Measurements from ENCODE around the gene FSTL4. TPM values are rescaled to one million over a fixed set of nuclear protein-coding genes. Genes with fewer than 3 reads are reported as not detected.

FSTL4 gene
- total RNA-seq, 3 donors from 2014 or later = 0.42 to 1.7 (median 0.46) TPM

DNA sequence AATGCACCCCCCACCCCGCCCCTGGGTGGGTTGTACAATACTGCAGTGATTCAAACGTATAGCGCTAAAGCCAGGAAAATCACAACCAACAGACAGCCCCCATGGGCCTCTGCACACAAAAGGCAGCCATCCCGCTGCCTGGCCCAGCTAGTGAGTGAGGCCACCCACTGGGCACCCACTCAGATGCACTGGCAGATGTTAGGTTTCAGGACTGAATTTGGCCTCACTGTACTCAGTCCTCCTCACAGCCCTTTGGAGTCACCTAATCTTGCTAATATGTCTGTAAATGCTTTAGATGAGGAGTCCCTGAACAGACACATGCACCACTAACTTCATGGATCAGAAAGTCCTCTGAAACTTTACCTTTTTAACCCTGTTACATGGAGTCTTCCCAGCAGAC, 87.7 kb downstream of the FSTL4 start:
- Mint-ChIP-seq H3K4me3 (no peak overlapping the region), H3K9me3 (no peaks in the 10 kb centered on the region), H3K27me3 (ENCODE audit: low read depth) (peaks cover 3% of the 10 kb centered on the region), H3K4me1 (ENCODE audit: low read depth) (no peaks in the 10 kb centered on the region), H3K36me3 (ENCODE audit: insufficient read depth) (no peaks in the 10 kb centered on the region)
- ATAC-seq (no peak), DNase-seq (no peak)

DNA sequence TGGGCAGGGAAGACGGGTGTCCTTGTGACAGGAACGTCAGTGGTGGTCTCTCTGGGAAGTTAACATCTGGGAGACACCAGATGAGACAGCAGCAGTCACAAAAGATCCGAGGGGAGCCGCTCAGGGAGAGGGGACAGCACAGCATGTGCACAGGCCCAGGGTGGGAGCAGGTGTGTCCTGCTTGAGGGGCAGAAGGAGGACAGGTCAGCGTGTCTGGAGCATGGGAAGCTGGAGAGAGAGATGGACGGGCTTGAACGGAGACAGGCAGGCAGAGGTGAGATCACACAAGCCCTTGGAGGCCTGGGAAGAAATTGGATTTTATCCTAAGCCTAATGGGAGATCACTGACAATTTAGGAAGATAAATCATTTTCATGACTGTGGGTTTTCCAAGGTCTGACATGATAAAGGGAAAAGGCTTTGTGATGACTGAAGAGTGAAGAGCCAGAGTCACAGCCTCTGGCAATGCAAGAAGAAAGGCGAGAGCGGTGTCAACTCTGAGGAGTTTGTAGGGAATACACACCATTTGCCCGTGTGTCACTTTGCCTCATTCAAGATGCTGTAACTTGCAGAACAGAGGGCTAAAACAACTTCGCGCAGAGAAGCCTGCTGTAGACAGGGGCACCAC, 88.3 kb downstream of the FSTL4 start:
- ATAC-seq (no peak), DNase-seq (no peak)
- no peaks in the 10 kb centered on the region for H3K36me3 Mint-ChIP-seq (ENCODE audit: insufficient read depth)
- H3K9me3 Mint-ChIP-seq = no peaks in the 10 kb centered on the region
- H3K27me3 Mint-ChIP-seq (ENCODE audit: low read depth) = peaks cover 3% of the 10 kb centered on the region
- no peak overlapping the region for H3K4me3 Mint-ChIP-seq
- no peaks in the 10 kb centered on the region for H3K4me1 Mint-ChIP-seq (ENCODE audit: low read depth)

DNA sequence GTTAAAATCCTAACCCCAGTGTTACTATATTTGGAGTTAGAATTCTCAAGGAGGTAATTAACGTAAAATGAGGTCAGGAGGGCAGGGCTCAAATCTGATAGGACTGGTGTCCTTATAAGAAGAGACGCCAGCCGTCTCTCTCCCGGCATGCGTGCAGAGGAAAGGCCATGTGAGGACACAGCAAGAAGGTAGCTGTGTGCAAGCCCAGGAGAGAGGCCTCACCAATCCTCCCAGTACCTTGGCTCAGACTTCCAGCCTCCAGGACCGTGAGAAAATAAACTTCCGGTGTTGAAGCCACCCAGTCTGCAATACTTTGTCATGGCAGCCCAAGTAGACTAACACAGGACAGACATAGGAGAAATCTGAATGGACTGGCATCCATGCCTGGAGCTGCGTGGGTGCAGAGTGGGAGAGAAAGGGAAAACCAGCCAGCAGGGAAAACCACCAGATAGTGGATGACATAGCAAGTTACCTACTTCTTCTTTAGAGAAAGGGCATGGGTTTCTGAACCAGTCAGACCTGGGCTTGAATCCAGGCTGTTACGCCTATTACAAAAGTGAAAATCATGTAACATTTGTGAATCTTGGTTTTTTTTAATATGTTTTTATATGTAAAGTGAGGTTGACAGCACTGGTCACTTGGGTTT, 89.2 kb downstream of the FSTL4 start:
- DNase-seq = no peak
- Mint-ChIP-seq H3K4me1 (ENCODE audit: low read depth) (no peaks in the 10 kb centered on the region), H3K4me3 (no peak overlapping the region), H3K27me3 (ENCODE audit: low read depth) (peaks cover 3% of the 10 kb centered on the region), H3K9me3 (no peaks in the 10 kb centered on the region), H3K36me3 (ENCODE audit: insufficient read depth) (no peaks in the 10 kb centered on the region)
- ATAC-seq = no peak

DNA sequence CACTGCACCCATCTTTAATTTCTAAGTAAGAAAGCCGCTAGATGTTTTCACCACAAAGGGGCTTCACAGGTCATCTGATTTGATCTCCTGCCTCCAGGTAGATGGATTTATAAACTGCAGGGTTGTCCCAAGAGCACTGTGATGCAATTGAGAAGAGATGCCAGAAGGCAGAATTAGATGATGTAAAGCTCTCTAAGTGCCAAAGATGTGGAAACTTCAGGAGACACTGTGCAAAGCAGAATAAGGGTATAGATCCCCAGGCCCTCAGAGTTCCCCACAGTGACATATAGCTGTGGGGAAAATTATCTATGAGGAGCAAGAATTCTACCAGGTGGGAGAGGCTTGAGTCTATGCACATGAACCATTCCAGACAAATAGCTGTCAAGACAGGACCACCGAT, 90.5 kb downstream of the FSTL4 start:
- DNase-seq (no peak), ATAC-seq (no peak)
- H3K27me3 Mint-ChIP-seq (ENCODE audit: low read depth) = peaks cover 3% of the 10 kb centered on the region
- H3K36me3 Mint-ChIP-seq (ENCODE audit: insufficient read depth) = no peaks in the 10 kb centered on the region
- H3K4me3 Mint-ChIP-seq = no peak overlapping the region
- no peaks in the 10 kb centered on the region for H3K4me1 Mint-ChIP-seq (ENCODE audit: low read depth)
- no peaks in the 10 kb centered on the region for H3K9me3 Mint-ChIP-seq

DNA sequence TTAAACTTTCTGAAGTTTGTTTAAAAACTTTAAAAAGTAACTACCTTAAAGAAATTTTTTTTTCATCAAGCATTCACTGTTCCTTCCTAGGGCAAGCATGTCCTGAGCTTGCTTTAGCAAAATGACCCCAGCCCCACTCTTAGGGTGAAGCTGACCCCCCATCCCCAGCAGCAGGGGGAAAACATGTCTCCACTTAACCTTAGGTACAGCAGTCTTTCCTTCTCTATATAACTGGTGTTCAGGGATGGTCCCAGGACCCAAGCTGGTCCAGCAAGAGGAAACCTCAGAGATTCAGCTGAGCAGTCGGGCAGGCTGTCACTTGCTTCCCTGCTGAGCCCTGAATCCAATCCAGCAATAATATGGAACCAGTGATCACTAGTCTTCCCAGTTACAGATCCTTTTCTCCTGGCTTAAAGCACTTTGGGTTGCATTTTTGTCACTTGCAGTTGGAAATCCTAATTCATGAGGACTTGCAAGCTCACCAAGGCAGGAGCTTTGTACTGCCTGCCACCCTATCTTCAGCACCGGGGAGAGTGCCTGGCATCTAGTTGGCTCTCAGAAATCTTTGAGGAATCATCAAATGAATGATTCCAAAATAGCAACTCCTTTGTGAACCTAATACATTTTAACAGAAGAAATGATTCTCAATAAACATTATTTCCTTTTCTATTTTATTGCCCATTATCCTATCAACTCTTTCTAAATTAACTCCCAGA, 91.2 kb downstream of the FSTL4 start:
- ATAC-seq (no peak), DNase-seq (no peak)
- no peaks in the 10 kb centered on the region for H3K36me3 Mint-ChIP-seq (ENCODE audit: insufficient read depth)
- no peaks in the 10 kb centered on the region for H3K4me1 Mint-ChIP-seq (ENCODE audit: low read depth)
- no peak overlapping the region for H3K4me3 Mint-ChIP-seq
- peaks cover 3% of the 10 kb centered on the region for H3K27me3 Mint-ChIP-seq (ENCODE audit: low read depth)
- H3K9me3 Mint-ChIP-seq = no peaks in the 10 kb centered on the region

DNA sequence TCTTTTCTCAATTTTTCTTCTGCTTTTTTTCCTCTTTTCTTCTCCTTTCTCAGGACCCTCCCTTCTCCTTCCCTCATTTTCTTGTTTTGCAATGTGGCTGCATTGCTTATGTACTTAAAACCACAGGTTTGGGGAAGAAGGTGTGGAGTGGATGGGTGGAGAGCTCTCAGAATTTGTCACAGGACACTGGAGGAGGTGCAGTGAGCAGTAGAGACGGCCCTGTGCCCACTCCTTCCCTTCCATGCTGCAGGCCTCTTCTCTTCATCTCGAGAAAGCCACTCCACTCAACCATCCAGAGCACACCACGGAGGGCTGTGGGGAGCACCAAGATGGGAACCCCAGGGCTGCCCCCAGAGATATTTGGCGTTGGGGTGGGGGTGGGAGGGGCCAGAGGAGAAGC, 92.3 kb downstream of the FSTL4 start:
- no peak for DNase-seq
- H3K4me3 Mint-ChIP-seq = no peak overlapping the region
- peaks cover 3% of the 10 kb centered on the region for H3K27me3 Mint-ChIP-seq (ENCODE audit: low read depth)
- no peaks in the 10 kb centered on the region for H3K36me3 Mint-ChIP-seq (ENCODE audit: insufficient read depth)
- H3K9me3 Mint-ChIP-seq = no peaks in the 10 kb centered on the region
- H3K4me1 Mint-ChIP-seq (ENCODE audit: low read depth) = no peaks in the 10 kb centered on the region
- no peak for ATAC-seq

DNA sequence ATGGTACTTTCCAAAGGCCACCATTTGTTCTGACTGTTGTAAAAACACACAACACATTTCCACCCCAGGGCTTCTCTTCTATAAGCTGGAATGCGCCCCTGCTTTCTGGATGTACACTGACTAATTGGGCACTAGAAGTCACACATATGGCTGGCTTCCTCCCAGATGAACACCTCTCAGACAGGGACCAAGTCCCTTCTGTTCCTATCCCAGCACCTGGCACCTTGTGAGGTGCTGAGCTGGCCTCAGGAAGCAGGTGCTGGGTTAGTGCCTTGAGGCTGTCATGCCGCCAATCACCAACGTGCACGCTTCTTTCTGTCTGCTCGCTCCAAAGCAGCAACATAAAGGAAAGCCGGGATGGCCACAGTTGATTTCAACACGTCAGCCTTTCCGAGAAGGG, 93.2 kb downstream of the FSTL4 start:
- H3K36me3 Mint-ChIP-seq (ENCODE audit: insufficient read depth) = no peaks in the 10 kb centered on the region
- no peak for DNase-seq
- H3K27me3 Mint-ChIP-seq (ENCODE audit: low read depth) = peaks cover 3% of the 10 kb centered on the region
- no peak for ATAC-seq
- no peak overlapping the region for H3K4me3 Mint-ChIP-seq
- H3K4me1 Mint-ChIP-seq (ENCODE audit: low read depth) = no peaks in the 10 kb centered on the region
- no peaks in the 10 kb centered on the region for H3K9me3 Mint-ChIP-seq

DNA sequence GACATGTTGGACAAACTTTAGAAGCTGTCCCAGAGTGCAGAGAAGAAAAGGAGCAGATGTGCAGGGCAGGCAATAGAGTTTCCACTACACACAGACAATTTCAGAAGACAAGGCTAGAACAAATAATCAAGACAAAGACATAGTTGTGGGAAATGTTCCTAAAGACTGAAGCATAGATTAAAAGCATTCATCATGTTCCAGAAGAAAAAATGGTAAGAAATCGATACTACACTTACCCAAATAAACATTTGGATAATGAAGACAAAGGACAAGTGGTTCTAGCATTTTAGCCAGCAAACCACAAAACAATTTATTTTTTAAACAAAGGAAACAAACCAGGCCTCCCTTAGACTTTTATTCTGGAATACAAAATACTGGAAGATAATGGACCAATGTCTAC, 97.9 kb downstream of the FSTL4 start:
- no peaks in the 10 kb centered on the region for H3K4me1 Mint-ChIP-seq (ENCODE audit: low read depth)
- no peak overlapping the region for H3K4me3 Mint-ChIP-seq
- H3K36me3 Mint-ChIP-seq (ENCODE audit: insufficient read depth) = no peaks in the 10 kb centered on the region
- no peak for ATAC-seq
- H3K27me3 Mint-ChIP-seq (ENCODE audit: low read depth) = peaks cover 14% of the 10 kb centered on the region
- DNase-seq = no peak
- no peaks in the 10 kb centered on the region for H3K9me3 Mint-ChIP-seq

DNA sequence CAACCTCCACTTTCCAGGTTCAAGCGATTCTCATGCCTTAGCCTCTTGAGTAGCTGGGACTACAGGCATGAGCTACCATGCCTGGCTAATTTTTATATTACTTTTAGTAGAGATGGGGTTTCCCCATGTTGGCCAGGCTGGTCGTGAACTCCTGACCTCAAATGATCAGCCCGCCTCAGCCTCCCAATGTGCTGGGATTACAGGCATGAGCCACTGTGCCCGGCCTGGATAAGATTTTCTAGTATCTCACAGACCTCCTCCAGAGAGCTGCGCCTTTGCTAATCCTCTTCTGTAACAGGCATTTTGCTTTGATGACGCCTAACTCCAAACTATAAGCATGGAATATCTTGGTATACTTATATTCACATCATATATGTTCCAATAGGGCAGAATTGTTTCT, 99.4 kb downstream of the FSTL4 start:
- H3K36me3 Mint-ChIP-seq (ENCODE audit: insufficient read depth) = no peaks in the 10 kb centered on the region
- no peaks in the 10 kb centered on the region for H3K4me1 Mint-ChIP-seq (ENCODE audit: low read depth)
- peaks cover 14% of the 10 kb centered on the region for H3K27me3 Mint-ChIP-seq (ENCODE audit: low read depth)
- no peaks in the 10 kb centered on the region for H3K9me3 Mint-ChIP-seq
- no peak overlapping the region for H3K4me3 Mint-ChIP-seq
- DNase-seq = no peak
- ATAC-seq = no peak

DNA sequence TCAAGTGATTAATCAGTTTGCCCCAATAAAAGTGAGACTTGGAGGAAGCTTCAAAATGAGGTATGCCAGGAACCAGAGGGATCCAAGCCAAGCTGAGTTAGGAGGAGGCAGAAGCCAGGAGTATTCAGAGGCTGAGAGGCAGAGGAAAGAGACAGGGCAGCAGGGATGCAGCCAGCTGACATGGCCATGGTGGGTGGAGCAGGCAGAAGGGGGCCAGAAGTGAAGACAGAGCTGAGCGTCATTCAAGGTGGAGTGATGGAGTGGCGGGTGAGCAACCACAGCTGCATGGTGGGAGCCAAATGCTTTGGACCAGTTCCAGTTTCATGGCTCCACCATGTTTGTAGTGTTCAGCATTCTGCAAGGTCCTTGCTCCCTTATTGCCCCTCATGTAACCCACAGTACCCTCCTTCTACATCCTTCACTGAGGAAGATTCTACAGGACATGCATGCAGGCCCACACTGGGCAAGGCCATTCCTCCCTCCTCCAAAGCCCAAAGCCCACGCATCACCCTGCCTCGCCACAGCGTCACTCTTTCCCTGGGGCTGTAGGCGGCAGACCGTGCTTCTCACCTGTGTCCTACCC, 100.6 kb downstream of the FSTL4 start:
- Mint-ChIP-seq H3K4me1 (ENCODE audit: low read depth) (no peaks in the 10 kb centered on the region), H3K36me3 (ENCODE audit: insufficient read depth) (no peaks in the 10 kb centered on the region), H3K9me3 (no peaks in the 10 kb centered on the region), H3K27me3 (ENCODE audit: low read depth) (peaks cover 14% of the 10 kb centered on the region), H3K4me3 (no peak overlapping the region)
- DNase-seq (no peak), ATAC-seq (no peak)

DNA sequence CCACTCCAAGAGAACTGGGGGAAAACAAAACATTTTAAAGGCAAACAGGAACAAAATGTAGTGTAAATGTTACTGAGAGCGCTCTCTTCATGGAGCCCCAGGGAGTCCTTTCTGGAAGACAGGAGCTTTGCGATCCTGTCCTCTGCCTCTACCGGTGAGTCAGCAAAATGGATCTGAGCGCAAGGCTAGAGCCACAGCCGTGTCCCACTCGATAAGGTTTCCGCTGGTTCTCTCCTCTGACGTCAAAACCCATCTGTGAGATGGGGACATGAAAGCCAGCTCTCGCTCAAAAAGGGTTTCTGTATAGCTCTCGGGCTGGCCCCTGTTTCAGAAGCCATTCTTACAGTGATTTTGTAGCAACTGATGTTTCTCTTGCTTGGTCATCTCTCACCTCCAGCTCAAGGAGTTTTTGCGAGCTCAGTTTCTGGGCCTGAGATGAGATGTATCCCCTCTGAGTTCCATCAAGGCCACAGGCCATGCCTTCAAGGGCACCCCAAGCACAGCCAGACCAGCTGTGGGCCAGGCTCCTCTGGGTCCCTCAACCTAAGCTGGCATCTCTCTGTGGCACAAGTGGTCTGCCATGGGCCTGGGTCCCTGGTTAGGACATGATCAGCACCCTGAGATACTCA, 101.6 kb downstream of the FSTL4 start:
- H3K4me1 Mint-ChIP-seq (ENCODE audit: low read depth) = no peaks in the 10 kb centered on the region
- no peaks in the 10 kb centered on the region for H3K36me3 Mint-ChIP-seq (ENCODE audit: insufficient read depth)
- no peak overlapping the region for H3K4me3 Mint-ChIP-seq
- DNase-seq (no peak), ATAC-seq (no peak)
- H3K9me3 Mint-ChIP-seq = no peaks in the 10 kb centered on the region
- peaks cover 14% of the 10 kb centered on the region for H3K27me3 Mint-ChIP-seq (ENCODE audit: low read depth)

DNA sequence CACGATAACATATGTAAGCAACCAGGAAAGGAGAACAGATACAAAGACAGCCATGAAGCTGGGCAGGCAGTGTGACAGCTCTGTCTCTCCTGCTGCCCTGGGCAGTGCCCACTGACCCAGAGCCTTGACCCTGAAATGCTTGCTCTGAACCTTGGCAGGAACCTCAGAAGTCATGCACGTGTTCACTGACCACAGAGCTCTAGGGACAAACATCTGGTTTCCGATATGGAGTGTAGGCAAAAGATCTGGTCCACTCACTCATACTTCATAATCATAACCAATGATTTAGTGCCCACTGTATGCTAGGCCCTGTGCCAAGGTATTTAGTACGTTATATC, 102.6 kb downstream of the FSTL4 start:
- H3K36me3 Mint-ChIP-seq (ENCODE audit: insufficient read depth) = no peaks in the 10 kb centered on the region
- peaks cover 14% of the 10 kb centered on the region for H3K27me3 Mint-ChIP-seq (ENCODE audit: low read depth)
- H3K4me3 Mint-ChIP-seq = no peak overlapping the region
- ATAC-seq (no peak), DNase-seq (no peak)
- no peaks in the 10 kb centered on the region for H3K4me1 Mint-ChIP-seq (ENCODE audit: low read depth)
- no peaks in the 10 kb centered on the region for H3K9me3 Mint-ChIP-seq

DNA sequence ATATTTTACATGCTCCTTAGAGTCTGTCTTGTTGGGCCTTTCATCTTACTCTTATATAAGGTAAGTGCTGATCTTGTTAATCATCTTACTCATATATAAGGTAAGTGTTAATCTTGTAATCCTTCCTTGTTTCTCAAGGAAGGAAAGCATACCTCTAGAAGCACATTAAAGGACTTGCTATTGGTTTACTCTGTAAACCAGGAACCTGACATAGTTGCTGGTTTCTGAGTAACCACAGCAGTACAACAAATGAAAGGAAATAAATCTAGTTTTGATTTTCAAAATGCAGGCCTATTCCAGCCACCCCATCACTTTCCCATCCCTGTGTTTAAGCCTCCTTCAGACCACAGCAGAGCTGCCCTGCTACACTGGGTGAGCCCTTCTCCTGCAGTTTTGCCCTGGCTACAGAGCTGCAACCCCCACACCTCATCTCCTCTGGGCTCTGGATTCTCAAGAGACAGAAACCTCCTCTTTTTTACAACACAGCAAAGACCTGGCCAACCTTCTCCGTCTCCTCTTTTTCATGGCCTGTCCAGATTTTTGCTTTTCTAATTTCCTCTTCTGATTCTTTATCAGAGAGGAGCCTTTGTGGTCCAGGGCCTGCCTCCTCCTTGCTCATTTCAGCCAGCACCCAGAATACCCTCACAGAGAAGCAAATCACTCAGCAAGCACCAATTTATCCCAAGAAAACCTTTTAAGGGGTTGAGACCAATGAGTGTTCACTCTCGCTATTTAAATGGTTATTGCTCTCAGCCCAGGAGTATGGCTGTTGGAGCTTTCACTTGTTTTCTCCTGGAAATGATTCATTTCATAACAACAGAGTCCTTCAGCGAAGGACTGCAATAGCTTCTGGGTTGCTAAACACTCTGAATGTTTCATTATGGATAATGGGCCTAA, 103.2 kb downstream of the FSTL4 start:
- no peaks in the 10 kb centered on the region for H3K36me3 Mint-ChIP-seq (ENCODE audit: insufficient read depth)
- peaks cover 14% of the 10 kb centered on the region for H3K27me3 Mint-ChIP-seq (ENCODE audit: low read depth)
- H3K4me3 Mint-ChIP-seq = no peak overlapping the region
- H3K9me3 Mint-ChIP-seq = no peaks in the 10 kb centered on the region
- ATAC-seq (no peak), DNase-seq (no peak)
- H3K4me1 Mint-ChIP-seq (ENCODE audit: low read depth) = no peaks in the 10 kb centered on the region

DNA sequence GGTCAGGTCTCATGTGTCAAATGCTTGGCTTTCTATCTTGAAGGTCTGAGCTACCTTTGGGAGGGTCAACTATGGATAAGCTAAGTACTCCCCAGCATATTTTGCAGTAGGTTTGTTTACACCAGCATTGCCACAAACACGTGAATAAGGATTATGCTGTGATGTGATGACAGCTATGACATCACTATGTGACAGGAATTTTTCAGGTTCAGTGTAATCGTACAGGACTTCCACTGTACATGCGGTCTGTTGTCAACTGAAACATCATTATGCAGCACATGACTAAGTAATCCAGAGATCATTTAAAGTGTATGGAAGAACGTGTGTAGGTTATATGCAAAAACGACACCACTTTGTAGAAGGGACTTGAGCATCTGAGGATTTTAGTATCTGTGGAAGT, 104.0 kb downstream of the FSTL4 start:
- H3K9me3 Mint-ChIP-seq = no peaks in the 10 kb centered on the region
- H3K27me3 Mint-ChIP-seq (ENCODE audit: low read depth) = peaks cover 12% of the 10 kb centered on the region
- no peaks in the 10 kb centered on the region for H3K36me3 Mint-ChIP-seq (ENCODE audit: insufficient read depth)
- H3K4me3 Mint-ChIP-seq = no peak overlapping the region
- no peak for DNase-seq
- no peaks in the 10 kb centered on the region for H3K4me1 Mint-ChIP-seq (ENCODE audit: low read depth)
- no peak for ATAC-seq

Data from activated T-cell treated with anti-CD3 and anti-CD28 coated beads, Interleukin-2, amount 50 U/mL, for 4 hours (primary cell).